ENCODE measurements around the gene ANXA8.
"Not testable (repeated sequence)": the region's sequence is repeated elsewhere in the genome, so short reads cannot be mapped to it uniquely, and the experiment has no call there.

DNA sequence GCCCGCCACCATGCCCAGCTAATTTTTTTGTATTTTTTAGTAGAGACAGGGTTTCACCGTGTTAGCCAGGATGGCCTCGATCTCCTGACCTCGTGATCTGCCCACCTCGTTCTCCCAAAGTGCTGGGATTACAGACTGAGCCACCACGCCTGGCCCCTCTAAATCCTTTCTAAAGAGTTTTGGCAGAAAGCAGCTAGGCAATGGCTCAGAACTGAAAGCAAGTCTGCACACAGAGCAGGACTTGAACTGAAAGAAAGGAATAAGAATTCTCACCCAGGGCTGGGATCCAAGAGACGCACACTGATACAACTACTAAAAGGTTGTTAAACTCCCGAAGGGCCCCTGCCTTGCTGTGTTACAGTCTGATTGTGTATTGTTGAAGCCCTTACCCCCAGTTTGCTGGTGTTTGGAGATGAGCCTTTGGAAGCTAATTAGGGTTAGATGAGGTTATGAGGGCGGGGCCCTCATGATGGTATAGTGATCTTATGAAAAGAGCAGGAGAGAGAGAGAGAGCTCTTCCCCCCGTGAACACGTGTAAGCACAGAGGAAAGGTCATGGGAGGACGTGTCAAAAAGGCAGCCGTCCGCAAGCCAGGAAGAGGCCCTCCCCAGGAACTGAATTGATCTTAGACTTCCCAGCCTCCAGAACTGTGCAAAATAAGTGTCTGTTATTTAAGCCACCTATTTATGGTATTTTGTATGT lies 18.5 kb downstream of the ANXA8 start:
- TF ChIP-seq, protein P1, sequence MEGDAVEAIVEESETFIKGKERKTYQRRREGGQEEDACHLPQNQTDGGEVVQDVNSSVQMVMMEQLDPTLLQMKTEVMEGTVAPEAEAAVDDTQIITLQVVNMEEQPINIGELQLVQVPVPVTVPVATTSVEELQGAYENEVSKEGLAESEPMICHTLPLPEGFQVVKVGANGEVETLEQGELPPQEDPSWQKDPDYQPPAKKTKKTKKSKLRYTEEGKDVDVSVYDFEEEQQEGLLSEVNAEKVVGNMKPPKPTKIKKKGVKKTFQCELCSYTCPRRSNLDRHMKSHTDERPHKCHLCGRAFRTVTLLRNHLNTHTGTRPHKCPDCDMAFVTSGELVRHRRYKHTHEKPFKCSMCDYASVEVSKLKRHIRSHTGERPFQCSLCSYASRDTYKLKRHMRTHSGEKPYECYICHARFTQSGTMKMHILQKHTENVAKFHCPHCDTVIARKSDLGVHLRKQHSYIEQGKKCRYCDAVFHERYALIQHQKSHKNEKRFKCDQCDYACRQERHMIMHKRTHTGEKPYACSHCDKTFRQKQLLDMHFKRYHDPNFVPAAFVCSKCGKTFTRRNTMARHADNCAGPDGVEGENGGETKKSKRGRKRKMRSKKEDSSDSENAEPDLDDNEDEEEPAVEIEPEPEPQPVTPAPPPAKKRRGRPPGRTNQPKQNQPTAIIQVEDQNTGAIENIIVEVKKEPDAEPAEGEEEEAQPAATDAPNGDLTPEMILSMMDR (IDR thresholded peaks at IDR 0.05): not testable (repeated sequence)
- TF ChIP-seq POLR2A (IDR thresholded peaks at IDR 0.05): not testable (repeated sequence)
